ENCODE results near the gene MYCBP. TPM values are rescaled to one million over a fixed set of nuclear protein-coding genes. Genes with fewer than 3 reads are reported as not detected.

Gene MYCBP
- 51.9 TPM in 2 replicates for total RNA-seq (2021)
- percentile 77 among the genes with signal in this experiment for Bru-seq, nascent RNA
- percentile 89 among the genes with signal in this experiment for BruChase-seq, experiment 1, labeled RNA remaining after a 2-hour chase
- BruChase-seq, experiment 2, labeled RNA remaining after a 6-hour chase = percentile 97 among the genes with signal in this experiment
- long read RNA-seq, transcript MYCBP-201 (5 exons, 2,818 nt) = major isoform, 129 of 145 reads
- long read RNA-seq, transcript MYCBP-203 (4 exons, 750 nt) = minor isoform, 8 of 145 reads
- long read RNA-seq, partial matches to known transcripts = 0 of 145 reads
- long read RNA-seq, other reads (novel, unspliced or antisense) = 5 of 145 reads

GRCh38 chr1:38873027-38873969 lies at the start of gene MYCBP:
Gene MYCBP (minus strand): TSS chr1:38873348. CDS start chr1:38873305, 43 bp downstream.
- intact Hi-C loops (cut with micrococcal nuclease; ENCODE audit: unreplicated experiment) = loop anchor here (1.0 to 2.0 kb wide), 3 partner anchors 86 to 153 kb away; partner anchors contain the start of genes AKIRIN1 and NDUFS5
- POLR2A ChIA-PET (ENCODE audit: unreplicated experiment) = interaction anchor here (0.5 to 0.6 kb wide), 2 partner anchors 158 to 1358 kb away, joined by 3 read pairs; partner anchors contain the start of gene MEAF6
- TSS peak; percentile 84 for BruUV-seq (replicated peaks)

GRCh38 chr1:38919130-38919529 lies 46.0 kb upstream of the MYCBP start:
- intact Hi-C loops (cut with micrococcal nuclease; ENCODE audit: unreplicated experiment) = no loop called here
- no peaks in the 10 kb centered on the region for H3K27me3 ChIP-seq (ENCODE audit: insufficient read depth, low read depth)
- no peaks in the 10 kb centered on the region for H3K9me2 ChIP-seq (ENCODE audit: insufficient read depth)
- ChIA-PET POLR2A (ENCODE audit: unreplicated experiment) (no interaction called here), CTCF (no interaction called here)
- no peaks in the 10 kb centered on the region for H3K4me1 ChIP-seq (replicated peaks; ENCODE audit: insufficient read depth)
- H3K79me2 ChIP-seq (ENCODE audit: low read depth) = no peaks in the 10 kb centered on the region
- H3K9me3 ChIP-seq (ENCODE audit: insufficient read depth, low read depth) = no peaks in the 10 kb centered on the region
- H3K27ac ChIP-seq = no peak overlapping the region
- no TSS peak for BruUV-seq (replicated peaks)
- DNase-seq = no peak
- H2AFZ ChIP-seq = no peak overlapping the region
- H3K4me2 ChIP-seq = no peak overlapping the region
- H3K4me3 ChIP-seq = no peak overlapping the region
- 0 out of 2 replicates have a peak, but pooled peaks cover 3% of the 10 kb centered on the region for H3F3A ChIP-seq (ENCODE audit: insufficient read depth, low read depth)
- TF ChIP-seq EZH2 (IDR thresholded peaks at IDR 0.05; ENCODE audit: low read depth) = no peak
- TF ChIP-seq CTCF (conservative IDR thresholded peaks at IDR 0.05) = no peak
- no peaks in the 10 kb centered on the region for H4K20me1 ChIP-seq (ENCODE audit: insufficient read depth)
- H3K36me3 ChIP-seq (ENCODE audit: low read depth) = no peaks in the 10 kb centered on the region

More at GRCh38 chr1:38873027-38873969, at the start of gene MYCBP:
- Histone ChIP-seq H3K4me2 (peak within 1 kb of the TSS; percentile 95), H3K36me3 (ENCODE audit: low read depth) (no peaks in the 10 kb centered on the region), H4K20me1 (ENCODE audit: insufficient read depth) (no peaks in the 10 kb centered on the region), H3K4me1 (replicated peaks; ENCODE audit: insufficient read depth) (peaks cover 15% of the 10 kb centered on the region), H3K9me3 (ENCODE audit: insufficient read depth, low read depth) (no peaks in the 10 kb centered on the region), H3K27me3 (ENCODE audit: insufficient read depth, low read depth) (no peaks in the 10 kb centered on the region), H2AFZ (peak within 1 kb of the TSS; percentile 94), H3K79me2 (ENCODE audit: low read depth) (peaks cover 31% of the 10 kb centered on the region), H3K4me3 (peak within 1 kb of the TSS; percentile 88), H3K9me2 (ENCODE audit: insufficient read depth) (no peaks in the 10 kb centered on the region), H3F3A (ENCODE audit: insufficient read depth, low read depth) (peaks cover 4% of the 10 kb centered on the region; the same call in 1 of the 2 replicates), H3K27ac (no peak within 1 kb of the TSS)
- CTCF ChIA-PET = interaction anchor here (0.7 kb wide), 1 partner anchor 666 kb away, joined by 3 read pairs; no protein-coding TSS in a partner anchor
- peak; percentile 89 to 99 for DNase-seq
- TF ChIP-seq CTCF (conservative IDR thresholded peaks at IDR 0.05) (peak; percentile 37; the same call in 1 of the 2 replicates), EZH2 (IDR thresholded peaks at IDR 0.05; ENCODE audit: low read depth) (no peak)

- Histone ChIP-seq H3K27me3 (ENCODE audit: insufficient read depth, low read depth) (no peaks in the 10 kb centered on the region), H3F3A (ENCODE audit: insufficient read depth, low read depth) (0 out of 2 replicates have a peak, but pooled peaks cover 3% of the 10 kb centered on the region), H3K9me3 (ENCODE audit: insufficient read depth, low read depth) (no peaks in the 10 kb centered on the region), H3K4me1 (replicated peaks; ENCODE audit: insufficient read depth) (no peaks in the 10 kb centered on the region), H3K9me2 (ENCODE audit: insufficient read depth) (no peaks in the 10 kb centered on the region), H3K79me2 (ENCODE audit: low read depth) (no peaks in the 10 kb centered on the region), H3K27ac (no peak overlapping the region), H3K4me2 (no peak overlapping the region), H2AFZ (no peak overlapping the region), H3K36me3 (ENCODE audit: low read depth) (no peaks in the 10 kb centered on the region), H4K20me1 (ENCODE audit: insufficient read depth) (no peaks in the 10 kb centered on the region), H3K4me3 (no peak overlapping the region)
- TF ChIP-seq CTCF (conservative IDR thresholded peaks at IDR 0.05) (no peak), EZH2 (IDR thresholded peaks at IDR 0.05; ENCODE audit: low read depth) (no peak)
- intact Hi-C loops (cut with micrococcal nuclease; ENCODE audit: unreplicated experiment) = no loop called here
- BruUV-seq (replicated peaks) = no TSS peak
- CTCF ChIA-PET = no interaction called here
- DNase-seq = no peak
- POLR2A ChIA-PET (ENCODE audit: unreplicated experiment) = no interaction called here
Observed at GRCh38 chr1:38918568-38918967, 45.4 kb upstream of the MYCBP start.
